Natural killer cell (primary cell): ENCODE measurements around the gene VAC14. TPM values are rescaled to one million over a fixed set of nuclear protein-coding genes. Genes with fewer than 3 reads are reported as not detected.

Experiments used
- ATAC-seq, 3 donors: fragments of 150-1000 bp in 2 of 3; fragments of 200-7000 bp in 1 of 3; cut with Tn5 transposase; 1 replicate in 1 of 3; 2 replicates in 2 of 3; pipeline ENCODE4 v1.10.0; 2021; ENCODE audit warnings: mild to moderate bottlenecking in 2 of 3, moderate library complexity in 2 of 3
- DNase-seq, 2 donors: peaks; one replicate each; pipeline versions ENCODE4 v3.0.0 to v3.0.0-alpha.2; 2013 to 2021; ENCODE audit warnings: mixed read lengths in 1 of 2
- H3K27ac ChIP-seq: one replicate; pipeline ENCODE4 v1.5.1; 2013; ENCODE audit warnings: mild to moderate bottlenecking, low read length
- H3K27me3 ChIP-seq: one replicate; pipeline ENCODE4 v1.6.1; 2013; ENCODE audit warnings: low read length; ENCODE audit not compliant: control insufficient read depth, insufficient read depth
- H3K36me3 ChIP-seq: one replicate; pipeline ENCODE4 v1.6.1; 2013; ENCODE audit warnings: low read length; ENCODE audit not compliant: control insufficient read depth, insufficient read depth
- H3K4me1 ChIP-seq: one replicate; pipeline ENCODE4 v1.6.1; 2013; ENCODE audit warnings: low read length; ENCODE audit not compliant: control insufficient read depth, insufficient read depth
- H3K4me3 ChIP-seq: one replicate; pipeline ENCODE4 v1.5.1; 2013; ENCODE audit warnings: low read length
- H3K9me3 ChIP-seq: one replicate; pipeline ENCODE4 v1.6.1; 2013; ENCODE audit warnings: low read length; ENCODE audit not compliant: control insufficient read depth, insufficient read depth
- H3K27ac Mint-ChIP-seq, 2 donors: one replicate each; pipeline ENCODE4 v1.8.0; 2022; ENCODE audit warnings: mild to moderate bottlenecking in 2 of 2, mixed read lengths in 2 of 2, moderate library complexity in 1 of 2
- H3K27me3 Mint-ChIP-seq, 2 donors: one replicate each; pipeline ENCODE4 v1.8.0; 2022; ENCODE audit warnings: low read depth in 2 of 2, mixed read lengths in 2 of 2
- H3K36me3 Mint-ChIP-seq: one replicate; pipeline ENCODE4 v1.8.0; 2022; ENCODE audit warnings: mixed read lengths
- H3K4me1 Mint-ChIP-seq, 2 donors: one replicate each; pipeline ENCODE4 v1.8.0; 2022; ENCODE audit warnings: mixed read lengths in 2 of 2
- H3K4me3 Mint-ChIP-seq: one replicate; pipeline ENCODE4 v1.8.0; 2022; ENCODE audit warnings: mild to moderate bottlenecking, moderate library complexity, mixed read lengths
- H3K9me3 Mint-ChIP-seq, 2 donors: one replicate each; pipeline ENCODE4 v1.8.0; 2022; ENCODE audit warnings: mixed read lengths in 2 of 2
- CTCF ChIP-seq: fragments of 200-600 bp; IDR thresholded peaks from one replicate; pipeline ENCODE4 v1.8.0; 2022; ENCODE audit warnings: antibody characterized with exemption
- WGBS: methylation state at CpG from one replicate; pipeline ENCODE4 v1.1.7; 2013; ENCODE audit warnings: missing lambda C conversion rate; ENCODE audit not compliant: insufficient coverage; 5-methylcytosine and 5-hydroxymethylcytosine counted together
- intact Hi-C: fragments of 100-400 bp; cut with micrococcal nuclease; formaldehyde crosslinking; loops from one replicate; pipeline ENCODE4 v1.14.2; 2022
- total RNA-seq, 4 donors: library from RNA; stranded (reverse); fragments of 120-200 nt in 1 of 4; gene quantifications; one replicate each; pipeline versions ENCODE4 v1.2.3 to v1.2.4, GENCODE V29; 2013 to 2022

The VAC14 gene
- total RNA-seq, 3 donors from 2014 or later (not counting 1 experiment from before 2014, with no cell fraction given): 33.9 to 45.6 (median 43.4) TPM

GRCh38 chr16:70659953-70660671, 140.8 kb downstream of the VAC14 start:
- Histone ChIP-seq H3K4me3 (no peak overlapping the region), H3K9me3 (no peaks in the 10 kb centered on the region), H3K27ac (no peak overlapping the region), H3K27me3 (no peaks in the 10 kb centered on the region), H3K36me3 (no peaks in the 10 kb centered on the region), H3K4me1 (no peaks in the 10 kb centered on the region)
- no peak for DNase-seq
- no peak for ATAC-seq
- no peaks in the 10 kb centered on the region for H3K27me3 Mint-ChIP-seq
- H3K4me1 Mint-ChIP-seq: no peaks in the 10 kb centered on the region
- no peak for TF ChIP-seq CTCF
- no peak overlapping the region for H3K27ac Mint-ChIP-seq
- intact Hi-C loops: loop anchor here (10.0 kb wide), 2 partner anchors 495 to 955 kb away; no protein-coding TSS in a partner anchor
- no peak overlapping the region for H3K4me3 Mint-ChIP-seq
- 86% methylated on average over 16 of the region's 16 CpGs for WGBS
- H3K36me3 Mint-ChIP-seq: no peaks in the 10 kb centered on the region
- H3K9me3 Mint-ChIP-seq: no peaks in the 10 kb centered on the region

GRCh38 chr16:70659546-70659945, 141.4 kb downstream of the VAC14 start:
- WGBS: 88% methylated on average over 12 of the region's 12 CpGs
- H3K36me3 ChIP-seq: no peaks in the 10 kb centered on the region
- no peaks in the 10 kb centered on the region for H3K4me1 ChIP-seq
- intact Hi-C loops: loop anchor here (10.0 kb wide), 2 partner anchors 495 to 955 kb away; no protein-coding TSS in a partner anchor
- DNase-seq (no peak), ATAC-seq (no peak)
- H3K4me3 Mint-ChIP-seq: no peak overlapping the region
- H3K27me3 ChIP-seq: no peaks in the 10 kb centered on the region
- no peaks in the 10 kb centered on the region for H3K9me3 ChIP-seq
- H3K4me1 Mint-ChIP-seq: no peaks in the 10 kb centered on the region
- no peak for TF ChIP-seq CTCF
- H3K4me3 ChIP-seq: no peak overlapping the region
- H3K36me3 Mint-ChIP-seq: no peaks in the 10 kb centered on the region
- no peak overlapping the region for H3K27ac Mint-ChIP-seq
- no peak overlapping the region for H3K27ac ChIP-seq
- H3K9me3 Mint-ChIP-seq: no peaks in the 10 kb centered on the region
- H3K27me3 Mint-ChIP-seq: no peaks in the 10 kb centered on the region

- no peak for TF ChIP-seq CTCF
- H3K9me3 Mint-ChIP-seq: no peaks in the 10 kb centered on the region
- intact Hi-C loops: loop anchor here (10.0 kb wide), 2 partner anchors 494 to 954 kb away; no protein-coding TSS in a partner anchor
- H3K27me3 Mint-ChIP-seq: no peaks in the 10 kb centered on the region
- Histone ChIP-seq H3K4me3 (no peak overlapping the region), H3K36me3 (no peaks in the 10 kb centered on the region), H3K9me3 (no peaks in the 10 kb centered on the region), H3K4me1 (peaks cover 2% of the 10 kb centered on the region), H3K27me3 (no peaks in the 10 kb centered on the region), H3K27ac (no peak overlapping the region)
- peaks cover 1 to 2% of the 10 kb centered on the region in 2 donors for H3K4me1 Mint-ChIP-seq
- H3K4me3 Mint-ChIP-seq: no peak overlapping the region
- ATAC-seq (no peak), DNase-seq (no peak)
- 75% methylated on average over 5 of the region's 5 CpGs for WGBS
- no peaks in the 10 kb centered on the region for H3K36me3 Mint-ChIP-seq
- no peak overlapping the region for H3K27ac Mint-ChIP-seq
Measured at GRCh38 chr16:70658921-70659320, 142.0 kb downstream of the VAC14 start.
